ENCODE data around the gene HTRA2.

Gene HTRA2

DNA sequence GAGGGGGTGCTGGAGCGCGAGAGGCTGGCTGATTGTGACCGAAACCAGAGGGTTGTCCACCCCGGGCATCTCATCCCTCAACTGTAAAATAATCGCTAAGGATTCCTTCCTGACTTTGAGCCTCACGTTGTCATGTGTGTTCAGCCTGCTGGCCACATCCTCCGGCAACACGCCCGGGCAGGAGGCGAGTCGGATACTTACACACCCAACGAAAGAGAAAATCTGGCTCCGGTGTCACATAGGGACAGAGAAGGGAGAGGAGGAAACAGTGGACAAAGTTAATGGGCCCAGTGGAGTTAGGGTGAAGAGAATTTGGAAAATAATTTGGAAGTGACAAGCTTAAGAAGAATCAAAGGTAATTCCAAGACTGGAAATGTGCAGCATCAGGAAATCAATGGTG, 13.1 kb upstream of the HTRA2 start:
- no peak for ATAC-seq (ENCODE audit: low read depth)
- DNase-seq (ENCODE audit: low spot score in 2 of 2) = no peak
- Mint-ChIP-seq H3K27ac (peak overlapping the region; percentile 17), H3K9me3 (no peaks in the 10 kb centered on the region), H3K36me3 (no peaks in the 10 kb centered on the region), H3K4me3 (peak overlapping the region; percentile 71), H3K27me3 (peaks cover 37% of the 10 kb centered on the region), H3K4me1 (peaks cover 12% of the 10 kb centered on the region)

DNA sequence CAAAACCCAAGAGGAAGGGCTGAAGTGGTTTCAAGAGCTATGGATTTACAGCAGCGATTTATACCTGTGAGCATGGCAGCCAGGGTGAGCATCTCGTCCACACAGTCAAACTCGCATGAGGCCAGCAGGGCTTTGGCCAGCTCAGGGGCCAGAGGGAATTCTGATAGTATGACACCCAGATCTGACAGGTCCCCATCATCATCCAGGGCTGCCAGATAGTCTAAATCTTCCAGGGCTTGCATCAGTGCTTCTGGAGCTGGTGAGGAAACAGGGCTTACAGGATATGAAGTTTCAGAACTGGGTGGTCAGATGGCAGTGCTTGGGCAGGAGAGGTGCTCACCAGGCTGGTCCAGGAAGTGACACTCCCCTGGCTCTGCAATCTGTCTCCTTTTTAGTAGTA, 7.2 kb upstream of the HTRA2 start:
- no peaks in the 10 kb centered on the region for H3K9me3 Mint-ChIP-seq
- no peak for DNase-seq (ENCODE audit: low spot score in 2 of 2)
- no peak overlapping the region for H3K27ac Mint-ChIP-seq
- H3K36me3 Mint-ChIP-seq = peaks cover 13% of the 10 kb centered on the region
- H3K4me3 Mint-ChIP-seq = no peak overlapping the region
- no peak for ATAC-seq (ENCODE audit: low read depth)
- peaks cover 13% of the 10 kb centered on the region for H3K4me1 Mint-ChIP-seq
- peaks cover 21% of the 10 kb centered on the region for H3K27me3 Mint-ChIP-seq

DNA sequence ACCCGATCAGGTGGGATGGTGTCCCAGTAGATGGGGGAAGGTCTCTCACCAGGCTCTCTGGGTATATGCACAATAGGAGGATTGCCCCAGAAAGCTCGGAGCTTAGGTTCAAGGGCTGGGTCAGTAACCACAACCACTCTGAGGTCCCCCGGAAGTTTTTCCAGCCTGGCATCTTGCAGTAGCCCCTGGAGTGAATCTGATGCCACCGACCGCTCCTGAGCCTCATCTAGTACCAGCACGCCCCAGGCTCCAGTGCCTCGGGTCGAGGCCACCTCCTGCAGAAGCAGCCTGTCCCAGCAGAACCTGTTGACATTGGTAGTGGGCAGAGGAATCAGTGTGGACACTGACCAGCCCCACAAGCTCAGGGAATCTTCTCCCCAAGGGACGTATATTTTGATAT, 5.7 kb upstream of the HTRA2 start:
- Mint-ChIP-seq H3K27me3 (peaks cover 8% of the 10 kb centered on the region), H3K27ac (no peak overlapping the region), H3K9me3 (no peaks in the 10 kb centered on the region), H3K4me3 (no peak overlapping the region), H3K4me1 (peaks cover 27% of the 10 kb centered on the region), H3K36me3 (peaks cover 19% of the 10 kb centered on the region)
- ATAC-seq (ENCODE audit: low read depth) (no peak), DNase-seq (ENCODE audit: low spot score in 2 of 2) (no peak)

DNA sequence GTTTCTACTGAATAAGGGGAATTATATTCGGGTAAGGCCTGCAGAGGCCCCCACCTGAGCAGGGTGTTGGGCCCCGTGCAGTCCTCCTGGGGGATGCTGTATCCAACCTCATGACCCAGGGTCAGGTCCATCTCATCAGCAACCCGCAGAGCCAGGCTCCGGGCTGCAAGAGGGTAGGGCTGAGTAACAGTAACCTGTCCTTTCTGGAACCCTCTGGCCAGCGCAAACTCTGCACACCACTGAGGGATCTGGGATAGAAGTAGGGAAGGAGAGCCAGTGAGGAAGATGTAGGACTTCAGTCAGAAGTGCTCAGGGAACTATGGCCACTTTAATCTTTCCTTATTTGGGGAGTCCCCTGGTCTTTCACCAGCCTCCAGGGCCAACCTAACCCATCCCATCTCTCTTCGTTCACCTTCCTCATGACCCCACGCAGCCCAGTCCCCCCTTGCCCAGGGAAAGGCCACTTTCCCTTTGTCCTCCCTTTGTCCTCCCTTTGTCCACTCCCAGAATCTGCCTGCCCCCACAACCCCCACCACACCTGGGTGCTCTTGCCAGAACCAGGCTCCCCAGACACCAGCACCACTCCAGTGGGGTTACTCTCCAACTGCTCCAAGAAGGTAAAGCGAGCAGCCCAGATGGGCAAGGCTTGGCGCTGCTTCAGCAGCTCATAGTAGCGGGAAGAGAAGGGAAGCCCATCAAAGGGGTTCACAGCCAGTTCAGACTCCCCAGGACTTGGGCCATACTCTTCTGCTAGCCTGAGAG, 4.6 kb upstream of the HTRA2 start:
- Mint-ChIP-seq H3K4me1 (peaks cover 27% of the 10 kb centered on the region), H3K36me3 (peaks cover 19% of the 10 kb centered on the region), H3K4me3 (no peak overlapping the region), H3K9me3 (no peaks in the 10 kb centered on the region), H3K27ac (no peak overlapping the region), H3K27me3 (peaks cover 3% of the 10 kb centered on the region)
- ATAC-seq (ENCODE audit: low read depth) = no peak
- no peak for DNase-seq (ENCODE audit: low spot score in 2 of 2)

DNA sequence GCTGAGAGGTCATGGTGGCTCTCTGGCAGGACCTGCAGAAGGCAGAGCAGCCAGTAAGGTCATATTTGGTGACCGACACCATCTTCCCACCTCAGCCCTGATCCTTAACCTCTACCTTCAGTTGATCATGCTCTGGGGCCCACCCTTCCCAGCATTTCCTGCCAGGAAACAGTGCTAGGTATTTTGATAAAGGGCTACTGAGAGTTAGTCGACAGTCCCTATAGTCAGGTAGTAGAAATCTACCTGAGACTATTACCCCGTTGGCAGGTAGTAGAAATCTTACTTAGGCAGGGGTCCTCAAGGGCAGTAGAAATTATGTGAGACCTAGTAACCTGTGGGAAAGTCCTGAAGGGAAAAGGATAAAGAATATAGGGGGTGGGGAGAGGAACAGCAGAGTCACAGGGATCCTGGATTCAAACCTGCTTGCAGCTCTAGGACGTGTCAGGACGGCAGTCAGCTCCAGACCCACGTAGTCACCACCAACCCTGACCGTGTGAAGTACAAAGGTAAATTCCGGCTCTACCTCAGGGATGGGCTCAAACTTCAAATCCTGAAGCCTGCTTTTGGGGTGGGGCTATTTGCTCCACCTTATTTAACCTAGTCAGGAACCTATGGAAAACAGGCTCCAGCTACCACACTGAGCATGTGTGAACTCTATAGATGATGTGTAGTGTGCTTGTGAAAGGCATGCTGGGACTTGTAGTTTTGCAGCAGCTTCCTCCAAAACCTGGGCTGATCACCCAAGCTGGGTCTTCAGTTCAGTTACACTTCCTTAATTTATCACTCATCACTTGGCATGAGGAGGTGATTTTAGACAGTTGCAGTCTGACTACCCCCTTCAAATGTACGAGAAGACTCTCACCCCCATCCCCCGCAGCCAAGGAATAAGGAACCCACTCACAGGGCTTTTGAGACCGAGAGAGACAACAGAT, 3.8 kb upstream of the HTRA2 start, which contains the start of gene DQX1:
Gene DQX1, minus strand, starts transcription at position 515 of the 932 bp plus-strand sequence. Its CDS starts 502 bp downstream, at position 13.
- Mint-ChIP-seq H3K9me3 (no peaks in the 10 kb centered on the region), H3K27ac (peak within 1 kb of the TSS; percentile 70), H3K4me3 (no peak within 1 kb of the TSS), H3K36me3 (peaks cover 19% of the 10 kb centered on the region), H3K4me1 (peaks cover 33% of the 10 kb centered on the region), H3K27me3 (no peaks in the 10 kb centered on the region)
- ATAC-seq (ENCODE audit: low read depth) (peak; percentile 31), DNase-seq (ENCODE audit: low spot score in 2 of 2) (peak in 1 of 2 donors; percentile 48)

DNA sequence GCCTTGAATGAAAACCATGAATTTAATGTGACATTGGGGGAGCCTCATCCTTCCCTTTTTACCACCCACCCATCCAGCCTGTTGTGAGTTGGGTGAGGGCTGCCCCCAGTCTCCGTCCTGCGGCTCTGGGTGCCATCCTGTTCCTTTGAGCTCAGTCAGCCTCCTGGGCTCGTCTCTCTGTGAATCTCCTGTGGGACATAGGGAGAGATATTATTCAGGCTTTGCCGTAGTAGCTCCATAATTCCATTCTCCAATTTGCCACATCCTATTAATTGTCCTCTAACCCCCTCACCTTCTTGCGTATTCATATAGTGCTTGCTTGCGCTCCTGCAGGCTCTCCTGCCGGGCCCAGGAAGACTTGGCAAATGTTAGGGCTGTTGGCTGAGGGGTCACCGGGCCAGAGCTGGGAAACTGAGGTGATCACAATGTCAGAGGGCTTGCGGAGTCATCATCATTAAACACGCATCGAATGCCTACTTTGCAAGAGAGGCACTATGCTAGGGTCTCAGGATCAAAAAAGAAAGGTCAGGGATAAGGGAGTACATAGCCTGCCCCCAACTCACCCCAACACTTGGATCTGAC, 3.0 kb upstream of the HTRA2 start:
- Mint-ChIP-seq H3K27ac (peak overlapping the region; percentile 70), H3K36me3 (peaks cover 19% of the 10 kb centered on the region), H3K4me3 (no peak overlapping the region), H3K4me1 (peaks cover 40% of the 10 kb centered on the region), H3K9me3 (no peaks in the 10 kb centered on the region), H3K27me3 (no peaks in the 10 kb centered on the region)
- ATAC-seq (ENCODE audit: low read depth) (no peak), DNase-seq (ENCODE audit: low spot score in 2 of 2) (no peak)

DNA sequence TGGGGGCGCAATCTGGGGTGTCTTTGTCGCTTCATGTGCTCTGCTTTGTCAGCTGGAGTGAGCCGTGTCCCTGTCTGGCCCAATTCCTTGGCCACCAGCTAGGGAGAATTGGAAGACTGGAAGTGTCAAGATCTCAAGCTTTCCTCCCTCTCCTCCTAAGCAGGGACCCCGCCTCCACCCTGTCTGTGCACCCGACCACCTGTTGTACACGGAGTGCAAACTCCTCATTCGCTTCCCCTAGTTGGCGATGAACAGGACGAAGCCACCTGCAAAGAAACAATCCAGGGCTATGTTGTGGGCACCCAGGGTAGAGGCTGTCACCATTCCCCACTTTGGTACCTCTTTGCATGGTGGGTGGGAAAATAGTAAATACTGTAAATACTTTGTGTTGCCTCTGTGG, 2.0 kb upstream of the HTRA2 start:
- Mint-ChIP-seq H3K36me3 (peaks cover 19% of the 10 kb centered on the region), H3K9me3 (no peaks in the 10 kb centered on the region), H3K4me3 (peak overlapping the region; percentile 95), H3K27ac (no peak overlapping the region), H3K27me3 (no peaks in the 10 kb centered on the region), H3K4me1 (peaks cover 46% of the 10 kb centered on the region)
- DNase-seq (ENCODE audit: low spot score in 2 of 2) (no peak), ATAC-seq (ENCODE audit: low read depth) (no peak)

DNA sequence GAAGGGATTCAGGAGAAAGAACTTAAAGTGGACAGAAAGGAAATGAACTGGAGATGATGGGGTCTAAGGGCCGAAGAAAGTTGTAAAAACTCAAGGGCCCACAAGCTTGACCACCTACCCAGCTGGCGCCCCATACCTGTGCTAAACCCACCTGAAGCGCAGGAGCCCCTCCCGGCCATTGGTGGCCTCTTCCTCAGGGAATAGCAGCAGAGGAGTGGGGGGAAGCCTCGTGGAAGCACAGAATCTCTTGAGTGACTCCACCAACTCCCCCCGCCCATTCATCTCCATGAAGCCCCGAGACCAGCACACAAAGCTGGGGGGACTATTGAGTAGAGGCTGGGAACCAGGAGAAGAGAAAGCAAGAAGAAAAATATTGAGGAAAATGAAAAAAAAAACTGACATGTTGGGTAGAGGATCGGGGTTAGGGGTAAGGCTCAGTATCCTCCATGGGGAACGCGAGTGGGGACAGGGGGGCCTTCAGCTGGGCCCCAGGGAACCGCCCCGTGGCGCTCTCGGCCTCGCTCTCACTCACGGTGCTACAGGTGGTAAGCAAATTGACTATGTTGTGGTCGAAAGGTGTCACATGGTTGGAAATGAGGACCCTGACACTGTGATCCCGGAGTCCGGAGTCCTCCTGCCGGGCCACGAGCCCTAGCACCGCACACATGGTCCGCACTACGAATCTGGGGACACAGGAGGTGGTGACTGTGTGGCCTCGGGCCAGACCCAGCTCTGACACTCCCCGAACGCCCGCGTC, 955 bp upstream of the HTRA2 start:
- Mint-ChIP-seq H3K4me1 (peaks cover 46% of the 10 kb centered on the region), H3K36me3 (peaks cover 19% of the 10 kb centered on the region), H3K9me3 (no peaks in the 10 kb centered on the region), H3K4me3 (peak overlapping the region; percentile 95), H3K27me3 (no peaks in the 10 kb centered on the region), H3K27ac (peak overlapping the region; percentile 94)
- DNase-seq (ENCODE audit: low spot score in 2 of 2) (no peak), ATAC-seq (ENCODE audit: low read depth) (peak; percentile 2)

DNA sequence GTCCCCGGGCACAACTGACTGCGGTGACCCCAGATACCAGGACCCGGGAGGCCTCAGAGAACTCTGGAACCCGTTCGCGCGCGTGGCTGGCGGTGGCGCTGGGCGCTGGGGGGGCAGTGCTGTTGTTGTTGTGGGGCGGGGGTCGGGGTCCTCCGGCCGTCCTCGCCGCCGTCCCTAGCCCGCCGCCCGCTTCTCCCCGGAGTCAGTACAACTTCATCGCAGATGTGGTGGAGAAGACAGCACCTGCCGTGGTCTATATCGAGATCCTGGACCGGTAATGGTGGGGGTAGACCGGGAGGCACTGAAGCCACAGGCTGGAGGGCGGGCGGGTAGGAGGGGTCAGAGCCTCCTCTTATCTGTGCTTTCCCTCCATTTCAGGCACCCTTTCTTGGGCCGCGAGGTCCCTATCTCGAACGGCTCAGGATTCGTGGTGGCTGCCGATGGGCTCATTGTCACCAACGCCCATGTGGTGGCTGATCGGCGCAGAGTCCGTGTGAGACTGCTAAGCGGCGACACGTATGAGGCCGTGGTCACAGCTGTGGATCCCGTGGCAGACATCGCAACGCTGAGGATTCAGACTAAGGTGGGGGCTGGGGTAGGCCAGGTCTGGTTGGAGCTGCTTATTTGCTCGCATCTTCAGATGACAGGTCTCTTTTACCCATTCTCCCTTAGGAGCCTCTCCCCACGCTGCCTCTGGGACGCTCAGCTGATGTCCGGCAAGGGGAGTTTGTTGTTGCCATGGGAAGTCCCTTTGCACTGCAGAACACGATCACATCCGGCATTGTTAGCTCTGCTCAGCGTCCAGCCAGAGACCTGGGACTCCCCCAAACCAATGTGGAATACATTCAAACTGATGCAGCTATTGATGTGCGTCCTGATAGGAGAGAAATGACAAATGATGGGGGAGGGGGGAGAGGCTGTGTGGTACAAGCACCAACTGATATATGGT, 780 bp downstream of the HTRA2 start:
- peak; percentile 19 for ATAC-seq (ENCODE audit: low read depth)
- DNase-seq (ENCODE audit: low spot score in 2 of 2) = peak in 1 of 2 donors; percentile 51
- Mint-ChIP-seq H3K36me3 (peaks cover 19% of the 10 kb centered on the region), H3K4me3 (peak overlapping the region; percentile 95), H3K9me3 (no peaks in the 10 kb centered on the region), H3K27ac (peak overlapping the region; percentile 94), H3K4me1 (peaks cover 46% of the 10 kb centered on the region), H3K27me3 (no peaks in the 10 kb centered on the region)

DNA sequence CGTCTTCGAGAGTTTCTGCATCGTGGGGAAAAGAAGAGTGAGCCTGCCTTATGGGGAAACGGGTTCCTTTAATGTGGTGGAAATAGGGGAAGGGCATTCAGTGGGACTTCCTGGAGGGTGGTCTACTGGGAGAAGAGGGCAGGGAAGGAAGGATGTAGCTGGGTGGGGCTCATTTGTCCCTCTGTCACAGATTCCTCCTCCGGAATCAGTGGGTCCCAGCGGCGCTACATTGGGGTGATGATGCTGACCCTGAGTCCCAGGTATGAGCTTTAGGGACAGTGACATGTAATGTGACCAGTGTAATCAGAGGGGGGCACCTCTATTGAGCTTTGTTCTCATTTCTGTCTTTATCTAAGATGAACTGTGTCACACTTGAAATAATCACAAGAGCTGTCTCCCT, 1.9 kb downstream of the HTRA2 start:
- Mint-ChIP-seq H3K27me3 (no peaks in the 10 kb centered on the region), H3K36me3 (peaks cover 12% of the 10 kb centered on the region), H3K27ac (peak overlapping the region; percentile 94), H3K9me3 (no peaks in the 10 kb centered on the region), H3K4me3 (no peak overlapping the region), H3K4me1 (peaks cover 39% of the 10 kb centered on the region)
- no peak for DNase-seq (ENCODE audit: low spot score in 2 of 2)
- no peak for ATAC-seq (ENCODE audit: low read depth)

DNA sequence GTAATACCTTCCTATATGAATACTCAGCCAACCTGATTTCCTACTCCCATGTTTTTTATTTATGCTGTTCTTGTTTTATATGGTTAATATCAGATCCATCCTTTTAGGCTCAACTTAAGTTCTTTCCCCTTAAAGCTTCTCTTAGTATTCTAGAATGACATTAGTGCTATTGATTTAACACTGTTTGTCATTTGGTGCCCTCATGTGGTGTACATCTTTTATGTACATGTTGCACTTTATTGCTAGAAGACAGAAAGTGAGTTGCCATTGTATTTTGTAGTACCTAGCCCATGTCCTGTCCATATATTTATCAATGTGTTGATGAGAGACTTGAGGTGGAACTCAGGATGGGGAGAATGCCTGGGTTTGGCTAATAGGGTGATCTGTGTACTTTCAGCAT, 2.5 kb downstream of the HTRA2 start:
- peak overlapping the region; percentile 94 for H3K27ac Mint-ChIP-seq
- H3K4me1 Mint-ChIP-seq = peaks cover 36% of the 10 kb centered on the region
- H3K9me3 Mint-ChIP-seq = no peaks in the 10 kb centered on the region
- DNase-seq (ENCODE audit: low spot score in 2 of 2) (no peak), ATAC-seq (ENCODE audit: low read depth) (no peak)
- H3K4me3 Mint-ChIP-seq = peak overlapping the region; percentile 19
- H3K36me3 Mint-ChIP-seq = peaks cover 8% of the 10 kb centered on the region
- H3K27me3 Mint-ChIP-seq = no peaks in the 10 kb centered on the region

DNA sequence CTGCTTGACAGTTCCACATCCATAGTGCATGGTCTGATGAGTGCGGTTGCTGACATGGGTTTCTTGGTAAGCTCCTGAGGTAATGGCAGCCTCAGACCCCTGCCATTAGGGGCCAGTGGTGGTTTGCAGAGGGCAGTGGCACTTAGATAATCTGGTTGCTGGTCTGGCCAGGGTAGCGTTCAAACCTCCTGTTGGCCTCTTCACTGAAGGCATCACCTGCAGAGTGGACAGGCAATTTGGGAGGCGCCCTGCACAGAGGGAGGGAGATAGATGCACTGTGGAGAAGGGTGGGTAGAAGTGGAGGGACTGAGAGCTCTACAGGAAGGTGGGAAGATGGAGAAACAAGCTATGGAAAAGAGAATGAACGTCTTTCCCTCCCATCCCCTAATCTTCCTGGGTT, 3.7 kb downstream of the HTRA2 start:
- DNase-seq (ENCODE audit: low spot score in 2 of 2) (no peak), ATAC-seq (ENCODE audit: low read depth) (no peak)
- no peaks in the 10 kb centered on the region for H3K9me3 Mint-ChIP-seq
- no peaks in the 10 kb centered on the region for H3K27me3 Mint-ChIP-seq
- peaks cover 34% of the 10 kb centered on the region for H3K4me1 Mint-ChIP-seq
- peak overlapping the region; percentile 61 for H3K27ac Mint-ChIP-seq
- no peaks in the 10 kb centered on the region for H3K36me3 Mint-ChIP-seq
- no peak overlapping the region for H3K4me3 Mint-ChIP-seq

DNA sequence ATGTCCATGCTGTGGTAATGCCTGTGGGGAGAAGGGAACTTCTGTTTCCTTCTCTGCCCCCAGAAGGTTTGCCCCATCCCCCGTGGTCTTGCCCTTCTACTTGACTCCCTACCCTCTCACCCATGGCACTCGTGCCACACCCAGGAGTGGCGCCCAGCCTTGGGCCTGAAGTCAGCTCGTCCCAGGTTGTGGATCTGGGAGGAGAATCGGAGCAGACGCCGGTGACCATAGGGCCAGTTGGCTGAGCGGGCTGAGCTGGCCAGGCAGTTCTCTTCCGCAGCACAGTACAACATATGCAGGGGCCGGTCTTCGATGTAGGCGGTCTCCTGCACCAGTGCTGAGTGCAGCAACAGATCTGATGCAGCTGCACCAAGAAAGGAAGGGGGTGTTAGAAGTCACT, 4.7 kb downstream of the HTRA2 start:
- H3K9me3 Mint-ChIP-seq = peaks cover 3% of the 10 kb centered on the region
- DNase-seq (ENCODE audit: low spot score in 2 of 2) = no peak
- H3K27me3 Mint-ChIP-seq = no peaks in the 10 kb centered on the region
- peaks cover 3% of the 10 kb centered on the region for H3K36me3 Mint-ChIP-seq
- ATAC-seq (ENCODE audit: low read depth) = no peak
- H3K27ac Mint-ChIP-seq = no peak overlapping the region
- H3K4me1 Mint-ChIP-seq = peaks cover 37% of the 10 kb centered on the region
- H3K4me3 Mint-ChIP-seq = no peak overlapping the region
